K562 (cell line): ENCODE data around the gene ECSIT. TPM values are rescaled to one million over a fixed set of nuclear protein-coding genes. Genes with fewer than 3 reads are reported as not detected.
A peak's percentile ranks its signal among the peaks of the same experiment; 100 is the strongest.

Source experiments
- CBFB ChIP-seq: sonication (generic); formaldehyde crosslinking; IDR thresholded peaks from 2 replicates; pipeline ENCODE4 v1.4.0; 2020; ENCODE audit warnings: mild to moderate bottlenecking, missing genetic modification reagents
- CBX2 ChIP-seq: fragments of 200-600 bp; sonication (generic); IDR thresholded peaks from one replicate; pipeline ENCODE4 v1.6.1; 2012; ENCODE audit warnings: mild to moderate bottlenecking, low read length, inconsistent platforms; ENCODE audit not compliant: insufficient read depth, poor library complexity, severe bottlenecking
- CBX5 ChIP-seq: IDR thresholded peaks from 2 replicates; pipeline ENCODE4 v1.6.1; 2014; ENCODE audit warnings: low read depth, borderline replicate concordance
- CTCF ChIP-seq, 3 experiments: IDR thresholded peaks in 2 of 3; conservative IDR thresholded peaks in 1 of 3; 2 replicates each; pipeline ENCODE4 v1.5.1; 2011 to 2012; ENCODE audit warnings: low read length in 3 of 3, mild to moderate bottlenecking in 3 of 3, control low read depth in 2 of 3, improper control_type of control experiment in 1 of 3, inconsistent platforms in 1 of 3, low read depth in 1 of 3, mixed read lengths in 1 of 3, moderate library complexity in 1 of 3; ENCODE audit not compliant: insufficient read depth in 2 of 3
- E2F4 ChIP-seq: sonication (generic); formaldehyde crosslinking; IDR thresholded peaks from 2 replicates; pipeline ENCODE4 v1.8.0; 2022; ENCODE audit warnings: mild to moderate bottlenecking, low read depth, missing genetic modification reagents
- ETV5 ChIP-seq: sonication (generic); formaldehyde crosslinking; IDR thresholded peaks from 2 replicates; pipeline ENCODE4 v1.4.0; 2020; ENCODE audit warnings: low read depth, mild to moderate bottlenecking, missing genetic modification reagents
- FOXM1 ChIP-seq, 2 experiments: fragments of 450-650 bp in 1 of 2; sonication (generic) in 1 of 2; formaldehyde crosslinking in 1 of 2; IDR thresholded peaks; 2 replicates each; pipeline versions ENCODE4 v1.6.1 to v1.9.0; 2017 to 2022; ENCODE audit warnings: low read depth in 2 of 2, mild to moderate bottlenecking in 2 of 2, missing genetic modification reagents in 1 of 2, moderate library complexity in 1 of 2
- IRF9 ChIP-seq: fragments of 450-650 bp; IDR thresholded peaks from 2 replicates; pipeline ENCODE4 v1.6.1; 2016; ENCODE audit warnings: missing biosample characterization, missing genetic modification characterization
- MCM5 ChIP-seq: fragments of 450-650 bp; IDR thresholded peaks from 2 replicates; pipeline ENCODE4 v1.6.1; 2016; ENCODE audit warnings: low read depth
- MITF ChIP-seq: IDR thresholded peaks from 2 replicates; pipeline ENCODE4 v1.6.1; 2014; ENCODE audit warnings: antibody characterized with exemption
- MNT ChIP-seq, 2 experiments: fragments of 450-650 bp; conservative IDR thresholded peaks; 2 replicates each; pipeline ENCODE4 v1.6.1; 2017; ENCODE audit warnings: mild to moderate bottlenecking in 2 of 2, moderate library complexity in 2 of 2
- NCOA4 ChIP-seq: fragments of 450-650 bp; IDR thresholded peaks from 2 replicates; pipeline ENCODE4 v1.6.1; 2018; ENCODE audit warnings: mild to moderate bottlenecking; ENCODE audit not compliant: partially characterized antibody
- POLR3G ChIP-seq: IDR thresholded peaks from 2 replicates; pipeline ENCODE4 v1.6.1; 2011; ENCODE audit not compliant: insufficient read length, insufficient replicate concordance; ENCODE audit errors: extremely low read depth
- PYGO2 ChIP-seq: fragments of 450-650 bp; IDR thresholded peaks from 2 replicates; pipeline ENCODE4 v1.6.1; 2016; ENCODE audit warnings: mild to moderate bottlenecking, missing genetic modification characterization, moderate library complexity, missing compliant biosample characterization
- RBM17 ChIP-seq: fragments of 200-400 bp; formaldehyde crosslinking; IDR thresholded peaks from 2 replicates; pipeline ENCODE4 v1.6.1; 2017; ENCODE audit warnings: low read depth, mild to moderate bottlenecking, low read length, borderline replicate concordance
- SMARCA4 ChIP-seq: fragments of 450-650 bp; IDR thresholded peaks from 2 replicates; pipeline ENCODE4 v1.6.1; 2016
- SNIP1 ChIP-seq: fragments of 450-650 bp; IDR thresholded peaks from 2 replicates; pipeline ENCODE4 v1.7.1; 2017; ENCODE audit warnings: low read depth, mild to moderate bottlenecking
- SREBF2 ChIP-seq: sonication (generic); formaldehyde crosslinking; IDR thresholded peaks from 2 replicates; pipeline ENCODE4 v1.4.0; 2020; ENCODE audit warnings: mild to moderate bottlenecking, missing genetic modification reagents
- TARDBP ChIP-seq: fragments of 450-650 bp; IDR thresholded peaks from 2 replicates; pipeline ENCODE4 v1.6.1; 2016
- TEAD1 ChIP-seq, 2 experiments: fragments of 450-650 bp in 1 of 2; sonication (generic) in 1 of 2; formaldehyde crosslinking; IDR thresholded peaks; 2 replicates each; pipeline versions ENCODE4 v1.4.0 to v1.8.0; 2020 to 2022; ENCODE audit warnings: mild to moderate bottlenecking in 2 of 2, missing genetic modification reagents in 1 of 2
- ZNF311 ChIP-seq: fragments of 250-450 bp; sonication (Bioruptor Pico); IDR thresholded peaks from 2 replicates; pipeline ENCODE4 v1.4.0; 2020; ENCODE audit warnings: mild to moderate bottlenecking, moderate library complexity
- polyA plus RNA-seq, 8 experiments: library from polyadenylated mRNA; depleted of rRNA in 4 of 8; stranded (reverse) in 5 of 8; unstranded in 3 of 8; fragments of >200 nt; fragmentation: Nextera tagmentation in 2 of 8; fragmentation: Illumina TruSeq in 1 of 8; extraction: Ambion mirVana in 2 of 8; extraction: Trizol in 1 of 8; gene quantifications; 2 replicates each; pipeline versions ENCODE4 v1.2.1 to v1.2.3, GENCODE V29; 2011 to 2014; ENCODE audit warnings: inconsistent platforms in 1 of 8, missing spikeins in 1 of 8
- total RNA-seq, 7 experiments: library from RNA; depleted of rRNA in 6 of 7; stranded (reverse); fragments of >200 nt in 6 of 7; fragmentation: Illumina TruSeq in 2 of 7; extraction: Trizol in 2 of 7; gene quantifications; 2 replicates each; pipeline versions ENCODE4 v1.2.1 to v1.2.3, GENCODE V29; 2011 to 2021; ENCODE audit warnings: low replicate concordance in 1 of 7

Gene ECSIT
- total and polyA plus RNA-seq, 9 of the 15 experiments (the other 6 are each of a cell fraction or from before 2014, with no cell fraction given): 1.1 to 82.5 (median 43.9) TPM

- TF ChIP-seq CTCF (IDR thresholded peaks at IDR 0.05 in 2 of 3, conservative IDR thresholded peaks at IDR 0.05 in 1 of 3; ENCODE audit: insufficient read depth in 2 of 3, low read depth in 1 of 3, low read length in 3 of 3) (no peak), PYGO2 (tag) (no peak), CBX5 (no peak), POLR3G (no peak), ETV5 (no peak), E2F4 (CRISPR knock-in tag) (no peak), SMARCA4 (peak; percentile 17; the same call in 1 of the 2 replicates), SNIP1 (no peak), TEAD1 (CRISPR knock-in tag; IDR thresholded peaks at IDR 0.05) (no peak), MCM5 (no peak), FOXM1 (IDR thresholded peaks at IDR 0.05; ENCODE audit: low read depth) (no peak), FOXM1 (CRISPR knock-in tag; IDR thresholded peaks at IDR 0.05; ENCODE audit: low read depth) (no peak), ZNF311 (CRISPR knock-in tag) (no peak), CBX2 (no peak), SREBF2 (CRISPR knock-in tag) (no peak), IRF9 (no peak), MITF (no peak), RBM17 (no peak), NCOA4 (no peak), MNT (conservative IDR thresholded peaks at IDR 0.05) (no peak), CBFB (CRISPR knock-in tag) (no peak), TARDBP (no peak)
These were observed 5.6 kb upstream of the ECSIT start (continued) for GRCh38 chr19:11534538-11534937.
